Stimulated activated effector memory CD8-positive, alpha-beta T cell treated with anti-CD3 and anti-CD28 coated beads, Interleukin-12 subunit alpha, Interleukin-12 subunit beta, amount 100 ng/mL, for 72 hours (primary cell): Measurements from ENCODE around the gene SNN.

ENCODE experiments used
- ATAC-seq: fragments of 150-1000 bp; cut with Tn5 transposase; 2 replicates; pipeline ENCODE4 v1.10.0; 2021
- DNase-seq, 2 donors: peaks; one replicate each; pipeline ENCODE4 v3.0.0; 2021 to 2022; ENCODE audit warnings: low spot score in 2 of 2
- H3K27ac Mint-ChIP-seq: one replicate; pipeline ENCODE4 v1.8.0; 2022; ENCODE audit warnings: mild to moderate bottlenecking, mixed read lengths
- H3K36me3 Mint-ChIP-seq: one replicate; pipeline ENCODE4 v1.8.0; 2022; ENCODE audit warnings: mild to moderate bottlenecking, mixed read lengths
- H3K4me1 Mint-ChIP-seq: one replicate; pipeline ENCODE4 v1.8.0; 2022; ENCODE audit warnings: mixed read lengths
- H3K4me3 Mint-ChIP-seq: one replicate; pipeline ENCODE4 v1.8.0; 2022; ENCODE audit warnings: mild to moderate bottlenecking, mixed read lengths
- H3K9me3 Mint-ChIP-seq: one replicate; pipeline ENCODE4 v1.8.0; 2022; ENCODE audit warnings: mixed read lengths

SNN gene

GRCh38 chr16:11630046-11630767 lies 38.0 kb upstream of the SNN start:
- no peaks in the 10 kb centered on the region for H3K36me3 Mint-ChIP-seq
- H3K4me1 Mint-ChIP-seq = peaks cover 31% of the 10 kb centered on the region
- no peak overlapping the region for H3K27ac Mint-ChIP-seq
- ATAC-seq (no peak), DNase-seq (no peak)
- no peaks in the 10 kb centered on the region for H3K9me3 Mint-ChIP-seq
- no peak overlapping the region for H3K4me3 Mint-ChIP-seq

- Mint-ChIP-seq H3K9me3 (no peaks in the 10 kb centered on the region), H3K4me1 (peaks cover 29% of the 10 kb centered on the region), H3K4me3 (no peak overlapping the region), H3K36me3 (no peaks in the 10 kb centered on the region), H3K27ac (no peak overlapping the region)
- DNase-seq (no peak), ATAC-seq (no peak)
Observed at GRCh38 chr16:11630768-11631056, 37.5 kb upstream of the SNN start.

- no peak overlapping the region for H3K4me3 Mint-ChIP-seq
- ATAC-seq (no peak), DNase-seq (no peak)
- H3K27ac Mint-ChIP-seq = no peak overlapping the region
- no peaks in the 10 kb centered on the region for H3K9me3 Mint-ChIP-seq
- peaks cover 29% of the 10 kb centered on the region for H3K4me1 Mint-ChIP-seq
- no peaks in the 10 kb centered on the region for H3K36me3 Mint-ChIP-seq
Observed at GRCh38 chr16:11631214-11631613, 37.0 kb upstream of the SNN start.

- Mint-ChIP-seq H3K9me3 (no peaks in the 10 kb centered on the region), H3K27ac (no peak overlapping the region), H3K36me3 (no peaks in the 10 kb centered on the region), H3K4me3 (no peak overlapping the region), H3K4me1 (peaks cover 23% of the 10 kb centered on the region)
- DNase-seq (no peak), ATAC-seq (no peak)
Observed at GRCh38 chr16:11632455-11632939, 35.8 kb upstream of the SNN start.

- Mint-ChIP-seq H3K9me3 (no peaks in the 10 kb centered on the region), H3K36me3 (no peaks in the 10 kb centered on the region), H3K4me3 (no peak overlapping the region), H3K4me1 (peaks cover 23% of the 10 kb centered on the region), H3K27ac (no peak overlapping the region)
- DNase-seq = no peak
- ATAC-seq = no peak
Observed at GRCh38 chr16:11633113-11633512, 35.1 kb upstream of the SNN start.

- no peaks in the 10 kb centered on the region for H3K36me3 Mint-ChIP-seq
- no peaks in the 10 kb centered on the region for H3K9me3 Mint-ChIP-seq
- ATAC-seq (no peak), DNase-seq (no peak)
- peaks cover 18% of the 10 kb centered on the region for H3K4me1 Mint-ChIP-seq
- H3K4me3 Mint-ChIP-seq = no peak overlapping the region
- H3K27ac Mint-ChIP-seq = no peak overlapping the region
Observed at GRCh38 chr16:11634312-11634711, 33.9 kb upstream of the SNN start.

- no peak for DNase-seq
- Mint-ChIP-seq H3K36me3 (no peaks in the 10 kb centered on the region), H3K4me1 (peaks cover 16% of the 10 kb centered on the region), H3K4me3 (no peak overlapping the region), H3K27ac (no peak overlapping the region), H3K9me3 (no peaks in the 10 kb centered on the region)
- ATAC-seq = no peak
Observed at GRCh38 chr16:11635113-11635652, 33.1 kb upstream of the SNN start.

GRCh38 chr16:11635679-11636171 lies 32.5 kb upstream of the SNN start:
- H3K4me1 Mint-ChIP-seq = peaks cover 14% of the 10 kb centered on the region
- H3K9me3 Mint-ChIP-seq = no peaks in the 10 kb centered on the region
- no peak overlapping the region for H3K27ac Mint-ChIP-seq
- DNase-seq = no peak
- H3K4me3 Mint-ChIP-seq = no peak overlapping the region
- no peaks in the 10 kb centered on the region for H3K36me3 Mint-ChIP-seq
- ATAC-seq = no peak

GRCh38 chr16:11636172-11636721 lies 32.0 kb upstream of the SNN start:
- no peak overlapping the region for H3K4me3 Mint-ChIP-seq
- H3K27ac Mint-ChIP-seq = no peak overlapping the region
- ATAC-seq (no peak), DNase-seq (no peak)
- H3K4me1 Mint-ChIP-seq = peaks cover 18% of the 10 kb centered on the region
- no peaks in the 10 kb centered on the region for H3K9me3 Mint-ChIP-seq
- H3K36me3 Mint-ChIP-seq = no peaks in the 10 kb centered on the region

GRCh38 chr16:11637320-11637719 lies 30.9 kb upstream of the SNN start:
- H3K36me3 Mint-ChIP-seq = no peaks in the 10 kb centered on the region
- H3K9me3 Mint-ChIP-seq = no peaks in the 10 kb centered on the region
- ATAC-seq = no peak
- no peak overlapping the region for H3K27ac Mint-ChIP-seq
- DNase-seq = no peak
- H3K4me1 Mint-ChIP-seq = peaks cover 22% of the 10 kb centered on the region
- H3K4me3 Mint-ChIP-seq = no peak overlapping the region

GRCh38 chr16:11638140-11638539 lies 30.1 kb upstream of the SNN start:
- Mint-ChIP-seq H3K27ac (no peak overlapping the region), H3K4me1 (peaks cover 22% of the 10 kb centered on the region), H3K4me3 (no peak overlapping the region), H3K9me3 (no peaks in the 10 kb centered on the region), H3K36me3 (peaks cover 5% of the 10 kb centered on the region)
- no peak for DNase-seq
- no peak for ATAC-seq

GRCh38 chr16:11639008-11639562 lies 29.2 kb upstream of the SNN start:
- H3K4me1 Mint-ChIP-seq = peaks cover 17% of the 10 kb centered on the region
- ATAC-seq (no peak), DNase-seq (no peak)
- H3K4me3 Mint-ChIP-seq = no peak overlapping the region
- peaks cover 5% of the 10 kb centered on the region for H3K36me3 Mint-ChIP-seq
- H3K27ac Mint-ChIP-seq = no peak overlapping the region
- H3K9me3 Mint-ChIP-seq = no peaks in the 10 kb centered on the region

GRCh38 chr16:11639925-11640899 lies 28.0 kb upstream of the SNN start:
- DNase-seq = no peak
- H3K4me1 Mint-ChIP-seq = peaks cover 13% of the 10 kb centered on the region
- H3K9me3 Mint-ChIP-seq = no peaks in the 10 kb centered on the region
- H3K36me3 Mint-ChIP-seq = peaks cover 5% of the 10 kb centered on the region
- H3K27ac Mint-ChIP-seq = no peak overlapping the region
- H3K4me3 Mint-ChIP-seq = no peak overlapping the region
- peak; percentile 70 for ATAC-seq

- no peak overlapping the region for H3K4me3 Mint-ChIP-seq
- no peak overlapping the region for H3K27ac Mint-ChIP-seq
- peaks cover 13% of the 10 kb centered on the region for H3K4me1 Mint-ChIP-seq
- peak in 1 of 2 donors; percentile 54 for DNase-seq
- peak; percentile 51 for ATAC-seq
- H3K9me3 Mint-ChIP-seq = no peaks in the 10 kb centered on the region
- H3K36me3 Mint-ChIP-seq = peaks cover 5% of the 10 kb centered on the region
Observed at GRCh38 chr16:11640987-11641817, 27.1 kb upstream of the SNN start.
